T-helper 22 cell (primary cell): ENCODE measurements around the gene GADD45G.

Experiments
- DNase-seq: peaks from one replicate; pipeline ENCODE4 v3.0.0-alpha.2; 2020; ENCODE audit warnings: low read depth

The GADD45G gene

DNA sequence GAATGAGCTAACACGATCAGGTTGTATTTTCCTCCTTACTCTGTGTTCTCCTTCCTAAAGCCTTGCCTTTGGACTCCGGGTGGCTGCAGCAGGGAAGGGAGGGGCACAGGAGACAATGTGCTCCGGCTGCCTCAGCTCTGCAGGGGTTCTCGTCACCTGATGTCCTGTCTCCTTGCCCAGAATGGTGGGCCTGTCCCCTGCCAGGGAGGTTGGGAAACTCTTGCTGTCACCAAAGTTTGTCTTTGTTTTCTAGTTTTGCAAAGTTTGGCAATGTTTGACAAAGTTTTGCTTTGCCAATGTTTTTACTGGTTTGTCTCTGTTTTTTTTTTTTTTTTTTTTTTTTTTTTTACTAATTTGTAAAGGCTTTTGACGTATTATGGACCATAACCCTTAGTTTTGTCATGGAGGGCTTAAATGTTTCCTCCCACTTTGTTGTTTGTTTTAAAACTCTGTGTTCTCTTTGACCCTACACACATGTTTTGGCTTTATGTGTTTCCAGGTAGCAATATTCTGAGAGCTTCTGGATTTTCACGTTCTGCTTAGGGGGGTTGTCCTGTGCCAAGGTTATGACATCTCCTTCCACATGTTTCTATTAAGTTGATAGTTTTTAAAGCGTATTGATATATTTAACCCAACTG is 49.3 kb downstream of the GADD45G start:
- DNase-seq = no peak

DNA sequence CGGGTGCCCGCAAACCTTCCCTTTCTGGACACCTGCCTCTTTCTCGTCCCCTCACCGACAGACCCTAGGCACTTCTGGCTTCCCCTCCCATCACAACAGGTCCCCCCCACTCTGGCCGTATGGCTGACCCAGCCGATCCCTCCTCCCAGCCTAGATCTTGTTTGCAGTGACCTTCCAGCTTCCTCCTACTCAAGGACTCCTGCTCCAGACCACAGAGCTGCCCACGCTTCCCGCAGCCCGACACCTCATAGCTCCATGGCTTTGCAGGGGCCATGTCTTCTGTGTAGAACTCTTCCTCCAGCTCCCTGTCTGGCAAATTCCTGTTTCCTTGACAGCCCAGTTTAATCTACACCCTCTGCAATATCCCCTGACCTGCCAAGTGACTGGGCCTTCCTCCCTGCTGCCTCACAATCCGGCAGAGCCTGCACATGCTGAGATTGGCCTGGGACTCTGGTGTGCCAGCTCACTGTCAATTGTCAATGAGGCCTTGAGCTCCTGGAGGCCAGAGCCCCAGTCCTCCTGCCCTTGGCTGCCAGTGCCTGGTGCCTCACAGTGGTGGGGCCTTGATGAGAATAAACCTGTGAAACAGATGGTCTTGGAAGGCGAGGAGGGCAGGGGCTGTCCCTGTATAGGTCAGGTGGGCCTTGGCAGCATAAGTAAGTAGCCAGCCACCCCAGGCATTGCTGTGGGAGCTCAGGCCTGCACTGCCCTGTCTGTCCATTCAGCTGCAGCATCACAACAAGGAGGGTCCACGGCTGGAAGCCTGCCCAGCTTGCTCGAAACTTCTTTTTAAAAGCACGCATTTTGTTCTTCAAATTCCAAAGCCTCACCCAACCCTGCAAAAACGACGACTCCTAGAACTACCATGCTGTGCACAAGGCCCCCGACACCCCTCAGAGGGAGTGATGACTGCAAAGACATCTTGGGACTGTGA is 50.5 kb downstream of the GADD45G start:
- no peak for DNase-seq
